GM12878 (cell line): Measurements from ENCODE around the gene NEGR1. TPM values are rescaled to one million over a fixed set of nuclear protein-coding genes. Genes with fewer than 3 reads are reported as not detected.

Experiments used
- ATAC-seq: fragments of 200-7000 bp; cut with Tn5 transposase; 3 replicates; pipeline ENCODE4 v1.9.1; 2020; ENCODE audit warnings: mild to moderate bottlenecking, moderate library complexity
- BruUV-seq: library from RNA; stranded (reverse); fragments of 400-500 nt; replicated peaks from 2 replicates; lab custom pipeline; 2021; lab: Mats Ljungman, UMichigan
- CTCF ChIA-PET: fragments of 300-600 bp; sonication (Branson Sonifier 250); formaldehyde crosslinking; extraction: SDS; loops from one replicate; lab custom pipeline; 2021; ENCODE audit warnings: inconsistent platforms; lab: Yijun Ruan, JAX
- POLR2A ChIA-PET: fragments of 350-600 bp; formaldehyde crosslinking; extraction: SDS; loops from one replicate; lab custom pipeline; 2021; ENCODE audit warnings: inconsistent platforms; lab: Charles Lee
- RAD21 ChIA-PET: fragments of 300-600 bp; sonication (Branson Sonifier 250); formaldehyde crosslinking; loops from one replicate; lab custom pipeline; 2023; ENCODE audit warnings: antibody characterized with exemption; ENCODE audit not compliant: unreplicated experiment; lab: Charles Lee
- SMC1A ChIA-PET: fragments of 300-600 bp; sonication (Branson Sonifier 250); formaldehyde crosslinking; loops from one replicate; lab custom pipeline; 2023; ENCODE audit not compliant: unreplicated experiment, uncharacterized antibody; lab: Charles Lee
- DNase-seq: peaks from one replicate; pipeline ENCODE4 v3.0.0-alpha.2; 2011; ENCODE audit warnings: low read depth, low spot score
- FAIRE-seq: peaks from 3 replicates; lab custom pipeline; 2011; peaks lifted over from hg19 to GRCh38; lab: Jason Lieb, UNC
- H2AFZ ChIP-seq: 2 replicates; pipeline ENCODE4 v1.6.0; 2011; ENCODE audit warnings: low read depth, low read length, control low read depth; ENCODE audit not compliant: control insufficient read depth
- H3K27ac ChIP-seq: 2 replicates; pipeline ENCODE4 v1.5.1; 2011; ENCODE audit warnings: control low read depth; ENCODE audit not compliant: control insufficient read depth, insufficient read depth
- H3K27me3 ChIP-seq, 2 experiments: replicated peaks in 1 of 2; 2 replicates each; pipeline versions ENCODE4 v1.6.0 to v1.6.1; 2011; ENCODE audit warnings: low read length in 1 of 2; ENCODE audit not compliant: control insufficient read depth in 2 of 2, insufficient read depth in 2 of 2
- H3K36me3 ChIP-seq, 2 experiments: 2 replicates each; pipeline ENCODE4 v1.5.1; 2011; ENCODE audit warnings: low read length in 1 of 2; ENCODE audit not compliant: control insufficient read depth in 2 of 2, insufficient read depth in 2 of 2
- H3K4me1 ChIP-seq: 2 replicates; pipeline ENCODE4 v1.6.1; 2011; ENCODE audit warnings: mild to moderate bottlenecking, low read length, moderate library complexity, mixed read lengths; ENCODE audit not compliant: control insufficient read depth, insufficient read depth
- H3K4me2 ChIP-seq: 2 replicates; pipeline ENCODE4 v1.6.0; 2011; ENCODE audit warnings: control low read depth; ENCODE audit not compliant: control insufficient read depth, insufficient read depth
- H3K4me3 ChIP-seq: fragments of 200-600 bp; sonication (generic); 2 replicates; pipeline ENCODE4 v1.5.1; 2016
- H3K79me2 ChIP-seq: 2 replicates; pipeline ENCODE4 v1.6.0; 2011; ENCODE audit warnings: low read length; ENCODE audit not compliant: control insufficient read depth, insufficient read depth
- H3K9ac ChIP-seq: 2 replicates; pipeline ENCODE4 v1.8.0; 2011; ENCODE audit warnings: low read length, control low read depth, mixed read lengths; ENCODE audit not compliant: control insufficient read depth, insufficient read depth
- H3K9me3 ChIP-seq: replicated peaks from 3 replicates; pipeline ENCODE4 v1.5.1; 2011; ENCODE audit warnings: mild to moderate bottlenecking, low read length; ENCODE audit not compliant: control insufficient read depth, insufficient read depth
- H4K20me1 ChIP-seq: 2 replicates; pipeline ENCODE4 v1.6.0; 2011; ENCODE audit not compliant: control insufficient read depth, insufficient read depth
- BRCA1 ChIP-seq: IDR thresholded peaks from 2 replicates; pipeline ENCODE4 v1.6.1; 2011; ENCODE audit warnings: low read depth, low read length, improper control_type of control experiment
- EGR1 ChIP-seq, 2 experiments: IDR thresholded peaks; 1 replicate in 1 of 2; 2 replicates in 1 of 2; pipeline ENCODE4 v1.6.1; 2011 to 2012; ENCODE audit warnings: low read depth in 2 of 2, low read length in 2 of 2, borderline replicate concordance in 1 of 2, mild to moderate bottlenecking in 1 of 2, moderate library complexity in 1 of 2
- ETV6 ChIP-seq, 2 experiments: fragments of 450-650 bp in 1 of 2; IDR thresholded peaks in 1 of 2; conservative IDR thresholded peaks in 1 of 2; 2 replicates each; pipeline ENCODE4 v1.6.1; 2014; ENCODE audit warnings: antibody characterized with exemption in 1 of 2, borderline replicate concordance in 1 of 2, low read depth in 1 of 2, mild to moderate bottlenecking in 1 of 2, moderate library complexity in 1 of 2
- HDAC2 ChIP-seq: fragments of 200-600 bp; sonication (generic); IDR thresholded peaks from 2 replicates; pipeline ENCODE4 v1.6.1; 2017
- MTA3 ChIP-seq: IDR thresholded peaks from 2 replicates; pipeline ENCODE4 v1.6.1; 2012; ENCODE audit warnings: low read length, inconsistent platforms, borderline replicate concordance
- NR2F1 ChIP-seq: fragments of 450-650 bp; conservative IDR thresholded peaks from 2 replicates; pipeline ENCODE4 v1.6.1; 2017; ENCODE audit warnings: mild to moderate bottlenecking
- PAX5 ChIP-seq: IDR thresholded peaks from 2 replicates; pipeline ENCODE4 v1.6.1; 2011; ENCODE audit warnings: low read depth, low read length, borderline replicate concordance
- RCOR1 ChIP-seq: conservative IDR thresholded peaks from 2 replicates; pipeline ENCODE4 v1.6.1; 2012; ENCODE audit warnings: low read depth, low read length, improper control_type of control experiment
- RELA ChIP-seq: fragments of 450-650 bp; IDR thresholded peaks from 2 replicates; pipeline ENCODE4 v1.8.0; 2014; ENCODE audit warnings: borderline replicate concordance; ENCODE audit not compliant: partially characterized antibody
- YBX1 ChIP-seq: fragments of 450-650 bp; IDR thresholded peaks from 2 replicates; pipeline ENCODE4 v1.6.1; 2016; ENCODE audit warnings: antibody characterized with exemption
- WGBS: methylation state at CpG from one replicate; pipeline ENCODE4 v1.1.6; 2016; ENCODE audit warnings: low lambda C conversion rate; ENCODE audit not compliant: insufficient replicate concordance, insufficient coverage; ENCODE audit errors: missing lambda C conversion rate; 5-methylcytosine and 5-hydroxymethylcytosine counted together
- in situ Hi-C: fragments of 300-500 bp; cut with MboI; formaldehyde crosslinking; loops from 9 replicates; pipeline ENCODE4 v1.14.3; 2018; ENCODE audit warnings: mixed read lengths
- intact Hi-C: fragments of 100-400 bp; cut with micrococcal nuclease; formaldehyde crosslinking; loops from one replicate; pipeline ENCODE4 v1.14.2; 2022; ENCODE audit not compliant: unreplicated experiment
- polyA plus RNA-seq, 11 experiments: library from polyadenylated mRNA; depleted of rRNA in 4 of 11; unstranded in 6 of 11; stranded (reverse) in 5 of 11; fragments of >200 nt; fragmentation: Nextera tagmentation in 4 of 11; fragmentation: Illumina TruSeq in 1 of 11; extraction: Ambion mirVana in 4 of 11; extraction: Trizol in 1 of 11; gene quantifications; 1 replicate in 1 of 11; 2 replicates in 10 of 11; pipeline versions ENCODE4 v1.2.1 to v1.2.3, GENCODE V29; 2011 to 2016; ENCODE audit warnings: inconsistent platforms in 2 of 11, missing spikeins in 2 of 11, low read depth in 1 of 11
- total RNA-seq, 4 experiments: library from RNA; depleted of rRNA in 3 of 4; stranded (reverse); fragments of >200 nt in 3 of 4; fragmentation: Illumina TruSeq in 1 of 4; extraction: Trizol in 1 of 4; gene quantifications; 2 replicates each; pipeline versions ENCODE4 v1.2.1 to v1.2.3, GENCODE V29; 2013 to 2021
- TF ChIP-seq, protein P1 (sequence below): fragments of 450-650 bp; IDR thresholded peaks from 2 replicates; pipeline ENCODE4 v1.6.1; 2018; ENCODE audit warnings: mild to moderate bottlenecking, low read depth, moderate library complexity; ENCODE audit not compliant: partially characterized antibody
- TF ChIP-seq, protein P2 (sequence below): IDR thresholded peaks from 2 replicates; pipeline ENCODE4 v1.6.1; 2012; ENCODE audit warnings: low read length, inconsistent platforms
- TF ChIP-seq, protein P3 (sequence below): fragments of 150-350 bp; IDR thresholded peaks from 2 replicates; pipeline ENCODE4 v1.6.1; 2014; ENCODE audit warnings: mild to moderate bottlenecking, low read depth, low read length
- TF ChIP-seq, protein P4 (sequence below): fragments of 450-650 bp; IDR thresholded peaks from 2 replicates; pipeline ENCODE4 v1.6.1; 2018; ENCODE audit warnings: borderline replicate concordance, mild to moderate bottlenecking; ENCODE audit not compliant: partially characterized antibody
- TF ChIP-seq, protein P5 (sequence below): IDR thresholded peaks from 2 replicates; pipeline ENCODE4 v1.6.1; 2012; ENCODE audit warnings: low read depth, low read length, improper control_type of control experiment

NEGR1 gene
- total and polyA plus RNA-seq, 10 of the 15 experiments (the other 5 are each of a cell fraction or from before 2014, with no cell fraction given) = under 0.01 to 0.03 (median 0.01) TPM; not detected in 7

DNA sequence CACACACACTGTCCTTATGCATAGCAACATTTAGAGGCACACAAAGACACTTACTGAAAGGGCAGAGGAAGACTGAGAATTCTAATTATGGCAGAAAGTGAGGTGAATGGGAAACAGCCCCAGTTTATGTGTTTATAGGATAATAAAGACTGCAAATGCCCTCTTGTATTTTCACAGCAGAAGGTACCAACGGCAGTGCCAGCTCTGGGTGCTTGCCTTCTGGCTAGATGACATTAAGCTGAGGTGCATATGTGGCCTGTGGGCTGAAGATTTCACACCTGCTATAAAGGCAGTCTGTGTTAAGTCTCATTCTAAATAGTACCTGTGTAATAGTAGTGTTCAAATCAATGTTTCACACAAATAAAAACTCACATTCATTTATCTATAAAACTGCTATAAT lies 854.3 kb downstream of the NEGR1 start:
- no peak for ATAC-seq
- H2AFZ ChIP-seq = no peak overlapping the region
- TF ChIP-seq BRCA1 (no peak), PAX5 (no peak), RCOR1 (no peak), HDAC2 (no peak), RELA (no peak), EGR1 (IDR thresholded peaks at IDR 0.05; ENCODE audit: borderline replicate concordance in 1 of 2, low read depth in 2 of 2, low read length in 2 of 2) (no peak), YBX1 (no peak), NR2F1 (no peak), MTA3 (no peak), ETV6 (conservative IDR thresholded peaks at IDR 0.05 in 1 of 2, IDR thresholded peaks at IDR 0.05 in 1 of 2; ENCODE audit: borderline replicate concordance in 1 of 2, low read depth in 1 of 2) (no peak)
- TF ChIP-seq, protein P1, sequence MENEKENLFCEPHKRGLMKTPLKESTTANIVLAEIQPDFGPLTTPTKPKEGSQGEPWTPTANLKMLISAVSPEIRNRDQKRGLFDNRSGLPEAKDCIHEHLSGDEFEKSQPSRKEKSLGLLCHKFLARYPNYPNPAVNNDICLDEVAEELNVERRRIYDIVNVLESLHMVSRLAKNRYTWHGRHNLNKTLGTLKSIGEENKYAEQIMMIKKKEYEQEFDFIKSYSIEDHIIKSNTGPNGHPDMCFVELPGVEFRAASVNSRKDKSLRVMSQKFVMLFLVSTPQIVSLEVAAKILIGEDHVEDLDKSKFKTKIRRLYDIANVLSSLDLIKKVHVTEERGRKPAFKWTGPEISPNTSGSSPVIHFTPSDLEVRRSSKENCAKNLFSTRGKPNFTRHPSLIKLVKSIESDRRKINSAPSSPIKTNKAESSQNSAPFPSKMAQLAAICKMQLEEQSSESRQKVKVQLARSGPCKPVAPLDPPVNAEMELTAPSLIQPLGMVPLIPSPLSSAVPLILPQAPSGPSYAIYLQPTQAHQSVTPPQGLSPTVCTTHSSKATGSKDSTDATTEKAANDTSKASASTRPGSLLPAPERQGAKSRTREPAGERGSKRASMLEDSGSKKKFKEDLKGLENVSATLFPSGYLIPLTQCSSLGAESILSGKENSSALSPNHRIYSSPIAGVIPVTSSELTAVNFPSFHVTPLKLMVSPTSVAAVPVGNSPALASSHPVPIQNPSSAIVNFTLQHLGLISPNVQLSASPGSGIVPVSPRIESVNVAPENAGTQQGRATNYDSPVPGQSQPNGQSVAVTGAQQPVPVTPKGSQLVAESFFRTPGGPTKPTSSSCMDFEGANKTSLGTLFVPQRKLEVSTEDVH = no peak
- TF ChIP-seq, protein P2, sequence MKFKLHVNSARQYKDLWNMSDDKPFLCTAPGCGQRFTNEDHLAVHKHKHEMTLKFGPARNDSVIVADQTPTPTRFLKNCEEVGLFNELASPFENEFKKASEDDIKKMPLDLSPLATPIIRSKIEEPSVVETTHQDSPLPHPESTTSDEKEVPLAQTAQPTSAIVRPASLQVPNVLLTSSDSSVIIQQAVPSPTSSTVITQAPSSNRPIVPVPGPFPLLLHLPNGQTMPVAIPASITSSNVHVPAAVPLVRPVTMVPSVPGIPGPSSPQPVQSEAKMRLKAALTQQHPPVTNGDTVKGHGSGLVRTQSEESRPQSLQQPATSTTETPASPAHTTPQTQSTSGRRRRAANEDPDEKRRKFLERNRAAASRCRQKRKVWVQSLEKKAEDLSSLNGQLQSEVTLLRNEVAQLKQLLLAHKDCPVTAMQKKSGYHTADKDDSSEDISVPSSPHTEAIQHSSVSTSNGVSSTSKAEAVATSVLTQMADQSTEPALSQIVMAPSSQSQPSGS = no peak
- TF ChIP-seq, protein P3, sequence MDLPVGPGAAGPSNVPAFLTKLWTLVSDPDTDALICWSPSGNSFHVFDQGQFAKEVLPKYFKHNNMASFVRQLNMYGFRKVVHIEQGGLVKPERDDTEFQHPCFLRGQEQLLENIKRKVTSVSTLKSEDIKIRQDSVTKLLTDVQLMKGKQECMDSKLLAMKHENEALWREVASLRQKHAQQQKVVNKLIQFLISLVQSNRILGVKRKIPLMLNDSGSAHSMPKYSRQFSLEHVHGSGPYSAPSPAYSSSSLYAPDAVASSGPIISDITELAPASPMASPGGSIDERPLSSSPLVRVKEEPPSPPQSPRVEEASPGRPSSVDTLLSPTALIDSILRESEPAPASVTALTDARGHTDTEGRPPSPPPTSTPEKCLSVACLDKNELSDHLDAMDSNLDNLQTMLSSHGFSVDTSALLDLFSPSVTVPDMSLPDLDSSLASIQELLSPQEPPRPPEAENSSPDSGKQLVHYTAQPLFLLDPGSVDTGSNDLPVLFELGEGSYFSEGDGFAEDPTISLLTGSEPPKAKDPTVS = no peak
- TF ChIP-seq, protein P4, sequence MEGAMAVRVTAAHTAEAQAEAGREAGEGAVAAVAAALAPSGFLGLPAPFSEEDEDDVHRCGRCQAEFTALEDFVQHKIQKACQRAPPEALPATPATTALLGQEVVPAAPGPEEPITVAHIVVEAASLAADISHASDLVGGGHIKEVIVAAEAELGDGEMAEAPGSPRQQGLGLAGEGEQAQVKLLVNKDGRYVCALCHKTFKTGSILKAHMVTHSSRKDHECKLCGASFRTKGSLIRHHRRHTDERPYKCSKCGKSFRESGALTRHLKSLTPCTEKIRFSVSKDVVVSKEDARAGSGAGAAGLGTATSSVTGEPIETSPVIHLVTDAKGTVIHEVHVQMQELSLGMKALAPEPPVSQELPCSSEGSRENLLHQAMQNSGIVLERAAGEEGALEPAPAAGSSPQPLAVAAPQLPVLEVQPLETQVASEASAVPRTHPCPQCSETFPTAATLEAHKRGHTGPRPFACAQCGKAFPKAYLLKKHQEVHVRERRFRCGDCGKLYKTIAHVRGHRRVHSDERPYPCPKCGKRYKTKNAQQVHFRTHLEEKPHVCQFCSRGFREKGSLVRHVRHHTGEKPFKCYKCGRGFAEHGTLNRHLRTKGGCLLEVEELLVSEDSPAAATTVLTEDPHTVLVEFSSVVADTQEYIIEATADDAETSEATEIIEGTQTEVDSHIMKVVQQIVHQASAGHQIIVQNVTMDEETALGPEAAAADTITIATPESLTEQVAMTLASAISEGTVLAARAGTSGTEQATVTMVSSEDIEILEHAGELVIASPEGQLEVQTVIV = no peak
- TF ChIP-seq, protein P5, sequence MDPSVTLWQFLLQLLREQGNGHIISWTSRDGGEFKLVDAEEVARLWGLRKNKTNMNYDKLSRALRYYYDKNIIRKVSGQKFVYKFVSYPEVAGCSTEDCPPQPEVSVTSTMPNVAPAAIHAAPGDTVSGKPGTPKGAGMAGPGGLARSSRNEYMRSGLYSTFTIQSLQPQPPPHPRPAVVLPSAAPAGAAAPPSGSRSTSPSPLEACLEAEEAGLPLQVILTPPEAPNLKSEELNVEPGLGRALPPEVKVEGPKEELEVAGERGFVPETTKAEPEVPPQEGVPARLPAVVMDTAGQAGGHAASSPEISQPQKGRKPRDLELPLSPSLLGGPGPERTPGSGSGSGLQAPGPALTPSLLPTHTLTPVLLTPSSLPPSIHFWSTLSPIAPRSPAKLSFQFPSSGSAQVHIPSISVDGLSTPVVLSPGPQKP = no peak
- TF ChIP-seq, all 136 proteins: peak for 0
- ChIA-PET CTCF (no interaction called here), SMC1A (no interaction called here), RAD21 (no interaction called here), POLR2A (no interaction called here)
- no peak overlapping the region for H3K27ac ChIP-seq
- 5% methylated on average over 1 of the region's 1 CpG for WGBS
- no peak overlapping the region for H3K4me3 ChIP-seq
- no peaks in the 10 kb centered on the region for H3K27me3 ChIP-seq
- no peaks in the 10 kb centered on the region for H3K9me3 ChIP-seq
- BruUV-seq = no TSS peak
- intact Hi-C loops (no loop called here), in situ Hi-C loops (no loop called here)
- H3K36me3 ChIP-seq = no peaks in the 10 kb centered on the region
- FAIRE-seq = no peak
- no peaks in the 10 kb centered on the region for H3K79me2 ChIP-seq
- no peak overlapping the region for H3K4me2 ChIP-seq
- no peak overlapping the region for H3K9ac ChIP-seq
- no peak for DNase-seq
- no peaks in the 10 kb centered on the region for H3K4me1 ChIP-seq
- H4K20me1 ChIP-seq = no peaks in the 10 kb centered on the region
